Epithelial cell of esophagus (primary cell): Measurements from ENCODE around the gene SDF4.

Experiments
- DNase-seq: peaks from one replicate; pipeline ENCODE4 v3.0.0; 2010; ENCODE audit warnings: low read depth
- H3K4me3 ChIP-seq: 2 replicates; pipeline ENCODE4 v1.5.1; 2011; ENCODE audit warnings: mild to moderate bottlenecking, low read length, control low read depth
- CTCF ChIP-seq: IDR thresholded peaks from 2 replicates; pipeline ENCODE4 v1.5.1; 2011; ENCODE audit warnings: low read depth, mild to moderate bottlenecking, low read length, control low read depth, inconsistent platforms; ENCODE audit not compliant: insufficient read depth; ENCODE audit errors: missing control alignments

SDF4 gene

GRCh38 chr1:1222575-1223225, 9.1 kb downstream of the SDF4 start:
- no peak overlapping the region for H3K4me3 ChIP-seq
- TF ChIP-seq CTCF, result no peak
- DNase-seq, result no peak

- no peak for DNase-seq
- no peak for TF ChIP-seq CTCF
- H3K4me3 ChIP-seq, result no peak overlapping the region
Observed at GRCh38 chr1:1221887-1222574, 9.8 kb downstream of the SDF4 start.

- DNase-seq, result no peak
- no peak overlapping the region for H3K4me3 ChIP-seq
- no peak for TF ChIP-seq CTCF
Observed at GRCh38 chr1:1220197-1220596, 11.6 kb downstream of the SDF4 start.

GRCh38 chr1:1219341-1219740, 12.5 kb downstream of the SDF4 start:
- no peak overlapping the region for H3K4me3 ChIP-seq

GRCh38 chr1:1218524-1219200, 13.1 kb downstream of the SDF4 start:
- DNase-seq, result no peak
- H3K4me3 ChIP-seq, result no peak overlapping the region
- no peak for TF ChIP-seq CTCF

More at GRCh38 chr1:1219341-1219740, 12.5 kb downstream of the SDF4 start:
- no peak for DNase-seq
- no peak for TF ChIP-seq CTCF

GRCh38 chr1:1217621-1218523, 13.9 kb downstream of the SDF4 start:
- H3K4me3 ChIP-seq, result no peak overlapping the region
- no peak for TF ChIP-seq CTCF
- peak; percentile 84 for DNase-seq
